T-helper 17 cell (primary cell): Measurements from ENCODE around the gene ELL. TPM values are rescaled to one million over a fixed set of nuclear protein-coding genes. Genes with fewer than 3 reads are reported as not detected.

Source experiments
- ATAC-seq: fragments of 150-1000 bp; cut with Tn5 transposase; 2 replicates; pipeline ENCODE4 v1.10.0; 2021; ENCODE audit warnings: mild to moderate bottlenecking, moderate library complexity
- DNase-seq, 3 donors: peaks; one replicate each; pipeline versions ENCODE4 v3.0.0 to v3.0.0-alpha.2; 2020 to 2021
- H3K9me3 ChIP-seq: one replicate; pipeline ENCODE4 v1.7.0; 2013; ENCODE audit warnings: low read length, mild to moderate bottlenecking; ENCODE audit not compliant: control insufficient read depth, poor library complexity, severe bottlenecking
- H3K27ac Mint-ChIP-seq: one replicate; pipeline ENCODE4 v1.8.0; 2022; ENCODE audit warnings: mild to moderate bottlenecking, moderate library complexity, mixed read lengths
- H3K27me3 Mint-ChIP-seq: one replicate; pipeline ENCODE4 v1.8.0; 2022; ENCODE audit warnings: mixed read lengths
- H3K36me3 Mint-ChIP-seq: one replicate; pipeline ENCODE4 v1.8.0; 2022; ENCODE audit warnings: low read depth, mixed read lengths
- H3K4me1 Mint-ChIP-seq: one replicate; pipeline ENCODE4 v1.8.0; 2022; ENCODE audit warnings: mild to moderate bottlenecking, mixed read lengths
- H3K4me3 Mint-ChIP-seq: one replicate; pipeline ENCODE4 v1.8.0; 2022; ENCODE audit warnings: mild to moderate bottlenecking, moderate library complexity, mixed read lengths
- total RNA-seq, 4 donors: library from RNA in 2 of 4; stranded (reverse) in 2 of 4; gene quantifications; one replicate each; pipeline ENCODE4 v1.2.3 and lab custom pipeline; 2022 to 2026

Gene ELL
- total RNA-seq, result 10 to 100 TPM; 51.0 to 62.8 TPM
- 61.2 to 77.8 reads per million in 2 donors for total RNA-seq (lab: John Stamatoyannopoulos, UW)

DNA sequence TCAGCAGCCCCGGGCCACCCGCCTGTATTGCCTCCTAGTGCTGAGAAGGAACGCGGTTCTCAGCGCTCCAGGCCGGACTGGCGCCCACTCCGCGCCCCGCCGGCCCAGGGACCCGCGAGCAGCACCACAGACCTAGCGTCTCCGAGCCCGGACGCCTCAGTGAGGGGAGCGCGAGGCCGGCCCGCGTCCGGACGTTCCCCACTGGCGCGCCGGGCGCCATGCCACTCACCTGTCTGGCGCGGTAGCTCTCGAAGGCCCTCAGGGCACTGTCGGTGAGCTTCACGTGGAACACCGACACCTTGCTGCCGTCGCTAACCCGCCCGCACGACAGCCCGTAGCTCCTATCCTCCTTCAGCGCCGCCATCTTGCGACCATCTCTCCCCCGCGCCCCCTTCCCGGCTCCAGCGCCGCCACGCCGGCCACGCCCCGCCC, at the start of gene ELL:
TSS of gene ELL (minus strand) at position 379 of the 432 bp plus-strand sequence. CDS start at position 364, 15 bp downstream.
- no peaks in the 10 kb centered on the region for H3K27me3 Mint-ChIP-seq
- ATAC-seq (no peak), DNase-seq (no peak)
- H3K9me3 ChIP-seq, result no peaks in the 10 kb centered on the region
- peaks cover 25% of the 10 kb centered on the region for H3K4me1 Mint-ChIP-seq
- peak within 1 kb of the TSS; percentile 95 for H3K27ac Mint-ChIP-seq
- no peaks in the 10 kb centered on the region for H3K36me3 Mint-ChIP-seq
- H3K4me3 Mint-ChIP-seq, result peak within 1 kb of the TSS; percentile 99

DNA sequence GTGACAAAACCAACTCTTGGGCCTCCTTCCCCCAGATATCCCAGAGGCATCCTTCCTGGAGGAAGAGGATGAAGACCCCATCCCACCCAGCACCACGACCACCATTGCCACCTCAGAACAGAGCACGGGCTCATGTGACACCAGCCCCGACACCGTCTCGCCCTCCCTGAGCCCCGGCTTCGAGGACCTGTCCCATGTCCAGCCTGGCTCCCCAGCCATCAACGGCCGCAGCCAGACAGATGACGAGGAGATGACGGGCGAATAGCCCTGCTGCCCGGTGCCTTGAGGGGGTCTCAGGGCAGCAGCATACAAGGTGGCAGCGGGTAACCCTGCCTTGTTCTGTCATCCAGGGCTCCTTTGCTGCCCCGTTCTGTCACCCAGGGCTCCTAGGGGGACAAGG, 46.5 kb upstream of the ELL start:
- H3K27ac Mint-ChIP-seq, result no peak overlapping the region
- ATAC-seq, result no peak
- no peaks in the 10 kb centered on the region for H3K27me3 Mint-ChIP-seq
- H3K4me1 Mint-ChIP-seq, result peaks cover 17% of the 10 kb centered on the region
- no peak overlapping the region for H3K4me3 Mint-ChIP-seq
- DNase-seq, result no peak
- peaks cover 3% of the 10 kb centered on the region for H3K36me3 Mint-ChIP-seq
- H3K9me3 ChIP-seq, result no peaks in the 10 kb centered on the region

DNA sequence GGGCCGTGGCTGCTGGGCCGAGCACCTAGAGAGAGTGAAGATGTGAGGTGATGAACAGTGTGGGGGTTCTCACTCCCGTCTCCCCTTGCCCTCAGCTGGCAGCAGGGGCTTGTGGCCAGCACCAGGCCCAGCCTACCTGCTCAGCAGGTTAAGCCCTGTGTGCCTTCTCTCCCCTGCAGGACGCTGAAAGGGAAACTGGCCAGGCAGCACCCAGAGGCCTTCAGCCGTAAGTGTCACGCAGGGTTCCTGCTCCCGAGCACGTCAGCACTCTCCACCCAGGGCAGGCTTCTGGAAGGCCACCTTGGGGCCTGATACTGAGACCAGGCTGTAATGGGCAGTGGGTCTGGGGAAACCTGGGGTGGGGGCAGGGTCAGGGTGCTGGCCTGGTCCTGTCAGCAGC, 45.1 kb upstream of the ELL start:
- no peak overlapping the region for H3K27ac Mint-ChIP-seq
- no peaks in the 10 kb centered on the region for H3K27me3 Mint-ChIP-seq
- H3K9me3 ChIP-seq, result no peaks in the 10 kb centered on the region
- H3K4me1 Mint-ChIP-seq, result peaks cover 7% of the 10 kb centered on the region
- DNase-seq, result no peak
- H3K36me3 Mint-ChIP-seq, result peaks cover 3% of the 10 kb centered on the region
- no peak for ATAC-seq
- no peak overlapping the region for H3K4me3 Mint-ChIP-seq

DNA sequence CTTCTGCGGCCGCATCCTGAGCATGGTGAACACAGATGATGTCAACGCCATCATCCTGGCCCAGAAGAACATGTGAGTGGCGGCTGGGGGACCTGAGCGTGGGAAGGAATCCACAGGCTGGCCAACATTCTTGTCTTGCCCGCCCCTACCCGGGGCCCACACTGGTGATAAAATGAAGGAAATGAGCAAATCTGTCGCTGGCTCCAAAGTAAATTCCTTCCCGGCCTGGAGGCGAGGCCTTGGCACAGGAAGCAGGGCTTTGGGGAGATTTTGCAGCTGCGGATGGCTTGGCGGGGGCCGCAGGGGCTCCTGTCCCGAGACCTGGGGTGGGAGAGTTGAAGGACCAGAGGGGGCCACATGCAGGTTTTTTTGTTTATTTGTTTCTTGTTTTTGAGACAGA, 40.2 kb upstream of the ELL start:
- Mint-ChIP-seq H3K36me3 (peaks cover 3% of the 10 kb centered on the region), H3K27ac (no peak overlapping the region), H3K27me3 (no peaks in the 10 kb centered on the region), H3K4me3 (no peak overlapping the region), H3K4me1 (peaks cover 17% of the 10 kb centered on the region)
- H3K9me3 ChIP-seq, result no peaks in the 10 kb centered on the region
- ATAC-seq (no peak), DNase-seq (no peak)

DNA sequence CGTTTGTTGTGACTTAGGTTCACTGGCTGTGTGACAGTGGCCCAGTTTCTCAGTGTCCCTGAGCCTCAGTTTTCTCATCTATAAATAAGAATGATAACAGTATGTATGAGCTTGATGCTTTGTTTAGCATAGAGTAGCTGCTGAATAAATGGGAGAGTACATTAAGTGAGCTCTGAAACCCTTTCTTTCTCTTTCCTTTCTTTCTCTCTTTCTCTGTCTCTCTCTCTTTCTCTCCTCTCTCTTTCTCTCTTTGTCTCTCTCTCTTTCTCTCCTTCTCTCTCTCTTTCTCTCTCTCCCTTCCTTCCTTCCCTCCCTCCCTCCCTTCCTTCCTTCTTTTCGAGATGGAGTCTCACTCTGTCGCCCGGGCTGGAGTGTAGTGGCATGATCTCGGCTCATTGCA, 37.8 kb upstream of the ELL start:
- no peak for DNase-seq
- no peak for ATAC-seq
- peak overlapping the region; percentile 61 for H3K27ac Mint-ChIP-seq
- no peaks in the 10 kb centered on the region for H3K27me3 Mint-ChIP-seq
- H3K4me1 Mint-ChIP-seq, result peaks cover 17% of the 10 kb centered on the region
- H3K36me3 Mint-ChIP-seq, result peaks cover 3% of the 10 kb centered on the region
- H3K9me3 ChIP-seq, result no peaks in the 10 kb centered on the region
- H3K4me3 Mint-ChIP-seq, result no peak overlapping the region

DNA sequence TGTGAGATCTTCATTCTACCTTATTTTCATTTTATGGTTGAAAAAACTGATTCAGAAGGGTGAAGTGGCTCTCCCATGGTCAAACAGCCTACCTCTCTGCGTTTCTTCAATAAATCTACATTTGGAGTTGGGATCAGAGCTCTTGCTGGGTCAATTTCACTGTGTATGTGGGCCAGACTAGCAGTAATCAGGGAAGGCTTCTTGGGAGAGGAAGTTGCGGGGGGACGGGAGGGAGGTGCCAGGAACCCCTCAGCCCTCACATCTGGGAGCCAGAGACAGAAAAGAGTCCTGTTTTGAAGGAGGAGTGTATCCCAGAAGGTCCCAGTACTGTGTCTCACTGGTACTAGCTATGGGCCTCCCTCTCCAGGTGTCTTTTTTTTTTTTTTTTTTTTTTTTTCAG, 36.7 kb upstream of the ELL start:
- peaks cover 17% of the 10 kb centered on the region for H3K4me1 Mint-ChIP-seq
- peaks cover 3% of the 10 kb centered on the region for H3K36me3 Mint-ChIP-seq
- no peaks in the 10 kb centered on the region for H3K9me3 ChIP-seq
- H3K4me3 Mint-ChIP-seq, result peak overlapping the region; percentile 92
- no peaks in the 10 kb centered on the region for H3K27me3 Mint-ChIP-seq
- no peak for DNase-seq
- H3K27ac Mint-ChIP-seq, result peak overlapping the region; percentile 94
- no peak for ATAC-seq

DNA sequence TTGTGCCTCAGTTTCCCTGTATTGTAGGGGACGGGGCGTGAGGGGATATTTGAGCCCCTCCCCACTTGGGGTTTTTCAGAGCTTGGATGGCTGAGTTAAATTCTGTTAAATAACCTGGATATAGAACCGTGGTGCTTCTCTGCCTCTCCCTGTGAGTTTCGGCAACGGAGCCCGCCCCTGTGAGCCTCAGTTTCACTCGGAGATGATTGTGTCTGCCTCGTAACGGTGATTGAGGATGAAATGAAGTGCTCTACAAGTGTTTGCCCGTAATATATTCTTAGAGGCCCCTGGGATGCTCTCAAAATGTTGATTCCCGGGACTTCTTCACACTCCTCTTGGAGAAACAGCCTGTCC, 36.3 kb upstream of the ELL start:
- peak overlapping the region; percentile 94 for H3K27ac Mint-ChIP-seq
- H3K27me3 Mint-ChIP-seq, result no peaks in the 10 kb centered on the region
- no peak for ATAC-seq
- no peak for DNase-seq
- H3K4me1 Mint-ChIP-seq, result peaks cover 17% of the 10 kb centered on the region
- peak overlapping the region; percentile 92 for H3K4me3 Mint-ChIP-seq
- H3K36me3 Mint-ChIP-seq, result peaks cover 3% of the 10 kb centered on the region
- no peaks in the 10 kb centered on the region for H3K9me3 ChIP-seq

DNA sequence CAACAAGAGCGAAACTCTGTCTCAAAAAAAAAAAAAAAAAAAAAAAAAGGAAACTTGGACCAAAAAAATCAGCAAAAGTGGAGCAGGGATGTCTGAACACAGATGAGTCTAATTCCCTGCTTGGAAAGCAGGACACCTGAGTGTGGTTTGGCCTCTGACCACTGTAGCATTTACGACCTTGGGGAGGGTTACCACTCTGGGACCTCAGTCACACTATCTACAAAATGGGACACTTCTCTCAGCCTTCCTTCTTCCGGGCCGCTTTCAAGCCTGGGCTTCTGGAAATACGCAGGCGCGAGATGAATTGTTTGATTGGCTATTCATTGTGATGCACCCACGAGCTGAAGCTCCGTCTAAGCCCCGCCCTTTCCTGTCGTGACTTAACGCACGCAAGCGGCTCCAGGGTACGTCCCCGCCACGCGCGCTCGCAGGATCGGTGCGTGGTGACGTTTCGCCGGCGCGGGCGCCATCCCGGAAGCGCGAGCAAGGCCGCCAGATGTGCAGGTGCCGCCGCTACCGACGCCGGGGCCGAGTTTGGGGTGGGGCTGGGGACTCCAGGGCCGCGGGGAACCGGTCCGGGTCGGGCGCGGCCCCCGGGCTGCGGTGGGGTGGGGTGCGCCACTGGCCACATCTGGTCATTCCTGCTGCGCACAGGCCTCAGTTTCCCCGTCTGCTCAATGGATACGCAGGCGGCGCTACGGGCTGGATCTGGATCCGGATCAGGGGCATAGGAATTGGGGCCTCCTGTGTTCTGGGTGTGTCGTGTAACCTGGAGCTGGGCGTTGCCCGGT, 35.7 kb upstream of the ELL start, which contains the start of gene KXD1:
TSS of gene KXD1 (plus strand) at position 460 of the 791 bp plus-strand sequence. CDS start 4,187 bp downstream, outside the sequence.
- ATAC-seq (peak; percentile 99), DNase-seq (peak; percentile 95 to 96 (median 95))
- no peaks in the 10 kb centered on the region for H3K9me3 ChIP-seq
- H3K4me3 Mint-ChIP-seq, result peak within 1 kb of the TSS; percentile 92
- peak within 1 kb of the TSS; percentile 94 for H3K27ac Mint-ChIP-seq
- H3K27me3 Mint-ChIP-seq, result no peaks in the 10 kb centered on the region
- no peaks in the 10 kb centered on the region for H3K36me3 Mint-ChIP-seq
- H3K4me1 Mint-ChIP-seq, result peaks cover 17% of the 10 kb centered on the region

DNA sequence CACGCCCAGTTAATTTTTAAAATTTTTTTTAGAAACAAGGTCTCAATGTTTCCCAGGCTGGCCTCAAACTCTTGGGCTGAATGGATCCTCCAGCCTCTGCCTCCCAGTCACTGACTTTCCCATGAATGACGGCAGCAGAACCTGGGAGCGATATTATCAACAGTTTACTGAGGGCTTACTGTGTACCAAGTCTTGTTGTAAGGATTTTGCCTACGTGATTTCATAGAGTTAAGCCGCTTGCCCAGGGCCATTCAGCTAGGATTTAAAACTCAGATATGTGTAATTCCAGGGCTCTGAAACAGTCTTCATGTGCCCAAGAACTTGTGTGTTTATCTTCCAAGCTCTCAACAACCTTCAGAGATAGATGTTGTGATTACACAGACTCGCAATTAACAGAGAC, 29.8 kb upstream of the ELL start:
- Mint-ChIP-seq H3K27me3 (no peaks in the 10 kb centered on the region), H3K4me3 (no peak overlapping the region), H3K27ac (no peak overlapping the region), H3K36me3 (no peaks in the 10 kb centered on the region), H3K4me1 (no peaks in the 10 kb centered on the region)
- no peaks in the 10 kb centered on the region for H3K9me3 ChIP-seq
- DNase-seq, result no peak
- no peak for ATAC-seq

DNA sequence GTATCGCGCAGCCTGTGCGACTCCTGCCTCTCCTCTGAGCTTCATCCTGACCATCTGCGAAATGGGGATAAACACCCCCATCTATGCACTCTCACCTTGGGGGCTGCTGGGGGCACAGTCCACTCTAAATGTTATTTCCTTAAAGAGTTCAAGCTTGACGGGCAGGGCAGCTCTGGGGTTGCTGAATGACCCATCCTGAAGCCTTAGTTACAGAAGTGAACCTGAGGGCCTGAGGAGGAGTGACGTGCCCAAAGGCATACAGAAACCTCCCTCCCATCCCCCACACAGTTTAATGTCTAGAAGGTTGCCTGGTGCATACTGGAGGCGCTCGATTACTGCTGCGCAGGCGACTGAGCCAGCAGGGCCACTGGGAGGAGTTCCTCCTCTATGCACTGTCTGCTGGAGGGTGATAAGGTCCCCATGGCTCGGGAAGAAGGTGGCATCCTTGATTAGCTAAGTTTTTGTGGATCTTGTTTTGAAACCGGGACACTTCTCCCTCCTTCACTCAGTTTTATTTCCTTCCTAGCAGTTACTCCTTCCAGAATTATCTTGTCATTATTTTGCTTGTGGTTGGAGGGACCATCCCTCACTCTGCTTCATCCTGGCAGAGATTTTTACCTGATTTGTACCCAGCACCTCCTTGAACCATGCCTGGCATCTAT, 22.1 kb upstream of the ELL start:
- Mint-ChIP-seq H3K36me3 (no peaks in the 10 kb centered on the region), H3K4me1 (peaks cover 14% of the 10 kb centered on the region), H3K27me3 (no peaks in the 10 kb centered on the region), H3K4me3 (peak overlapping the region; percentile 97), H3K27ac (peak overlapping the region; percentile 93)
- ATAC-seq (peak; percentile 86), DNase-seq (peak; percentile 48 to 57 (median 57))
- no peaks in the 10 kb centered on the region for H3K9me3 ChIP-seq

DNA sequence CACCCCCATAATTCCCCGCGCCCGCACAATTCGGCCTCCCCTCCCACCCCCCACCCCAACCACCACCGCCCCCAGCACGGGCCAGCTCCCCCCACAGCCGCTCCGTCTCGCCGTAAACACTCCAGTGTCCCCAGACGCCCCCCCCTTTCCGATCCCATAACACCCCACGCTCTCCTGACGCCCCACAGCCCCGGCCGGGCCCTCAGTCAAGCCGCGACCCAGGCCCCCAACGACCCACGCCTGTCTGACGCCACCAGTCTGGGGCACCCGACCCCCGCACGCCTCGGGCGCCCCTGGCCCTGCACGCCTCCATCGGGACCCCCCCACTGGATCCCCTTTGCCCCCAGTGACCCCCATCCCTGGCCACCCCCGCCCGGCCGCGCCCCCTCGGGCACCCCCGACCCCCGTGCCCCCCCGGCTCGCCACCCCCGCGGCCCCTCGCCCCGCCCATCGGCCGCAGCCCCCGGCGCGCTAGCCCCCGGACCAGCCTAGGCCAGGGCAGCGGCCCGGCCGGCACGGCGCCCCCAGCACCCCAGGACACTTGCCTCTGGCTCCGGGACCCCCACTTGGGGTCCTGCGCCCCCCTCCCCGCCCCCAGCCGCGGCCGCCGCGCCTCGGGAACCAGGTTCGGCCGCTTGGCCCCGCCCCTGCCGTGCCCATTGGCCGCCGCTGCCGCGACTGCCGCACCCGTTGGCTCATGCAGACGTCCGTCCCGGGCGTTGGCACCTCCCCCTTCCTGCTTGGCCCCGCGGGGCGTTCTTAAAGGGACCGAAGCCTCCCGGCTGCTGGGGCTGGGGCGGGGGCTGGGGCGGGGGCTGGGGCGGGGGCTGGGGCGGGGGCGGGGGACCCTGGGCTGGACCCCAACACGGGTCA, 21.3 kb upstream of the ELL start, which contains the start of gene FKBP8:
TSS of gene FKBP8 (minus strand) at position 633 of the 873 bp plus-strand sequence. CDS start 1,603 bp downstream, outside the sequence.
- peak within 1 kb of the TSS; percentile 97 for H3K4me3 Mint-ChIP-seq
- peak within 1 kb of the TSS; percentile 93 for H3K27ac Mint-ChIP-seq
- H3K4me1 Mint-ChIP-seq, result peaks cover 14% of the 10 kb centered on the region
- peak; percentile 89 to 93 (median 92) for DNase-seq
- no peaks in the 10 kb centered on the region for H3K27me3 Mint-ChIP-seq
- H3K36me3 Mint-ChIP-seq, result no peaks in the 10 kb centered on the region
- peak; percentile 96 for ATAC-seq
- H3K9me3 ChIP-seq, result no peaks in the 10 kb centered on the region

DNA sequence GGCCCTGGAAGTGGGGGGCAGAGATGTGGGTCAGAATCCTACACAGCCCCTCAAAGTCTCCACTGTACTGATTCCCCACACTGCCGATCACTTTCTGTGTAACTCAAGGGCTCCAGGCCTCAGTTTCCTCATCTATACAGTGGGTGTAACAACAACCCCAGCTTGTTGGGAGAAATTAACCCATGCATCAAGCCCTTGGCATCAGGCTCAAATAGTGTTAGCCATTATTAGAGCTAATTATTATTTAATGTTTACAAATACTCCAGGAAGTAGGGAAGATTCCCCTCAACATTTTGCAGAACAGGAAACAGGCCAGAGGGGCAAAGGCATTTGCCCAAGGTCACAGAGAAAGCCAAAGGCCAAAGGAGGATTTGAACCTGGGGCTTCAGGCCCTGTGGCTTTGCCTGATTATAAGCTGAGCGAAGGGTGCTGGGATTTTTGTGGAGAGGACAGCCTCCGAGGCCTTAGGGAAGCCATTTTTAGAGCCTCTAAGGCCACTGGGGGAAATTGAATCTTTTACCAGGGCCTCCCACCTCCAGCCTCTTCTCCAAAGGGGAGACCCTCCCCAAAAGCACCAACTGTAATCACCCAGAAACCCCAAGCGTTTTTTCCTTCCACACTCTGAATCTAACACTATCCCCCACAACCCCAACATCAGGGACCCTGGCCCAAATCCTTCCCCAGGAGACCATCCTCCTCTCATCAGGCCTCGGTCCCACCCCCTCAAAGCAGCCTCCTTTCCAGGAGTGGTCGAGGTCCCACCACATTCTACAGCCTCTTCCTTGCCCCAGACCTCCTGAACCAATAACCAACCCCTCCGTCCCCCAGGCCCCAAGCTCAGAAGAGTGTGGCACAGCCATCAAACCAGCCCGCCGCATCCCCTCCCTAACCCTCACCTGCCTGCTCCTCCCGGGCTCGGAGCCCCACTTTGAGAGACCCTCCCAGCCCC, 20.4 kb upstream of the ELL start:
- H3K36me3 Mint-ChIP-seq, result no peaks in the 10 kb centered on the region

More for the DNA sequence above, 20.4 kb upstream of the ELL start:
- H3K4me3 Mint-ChIP-seq, result peak overlapping the region; percentile 92
- no peaks in the 10 kb centered on the region for H3K9me3 ChIP-seq
- H3K27ac Mint-ChIP-seq, result peak overlapping the region; percentile 88
- no peaks in the 10 kb centered on the region for H3K27me3 Mint-ChIP-seq
- H3K4me1 Mint-ChIP-seq, result peaks cover 14% of the 10 kb centered on the region
- ATAC-seq, result no peak
- no peak for DNase-seq
